NT2/D1 (cell line): ENCODE measurements around the gene LRCH1.

ENCODE experiments used
- DNase-seq: peaks from one replicate; pipeline ENCODE4 v3.0.0-alpha.2; 2011; ENCODE audit warnings: low read depth, low spot score
- H3K27me3 ChIP-seq: 2 replicates; pipeline ENCODE4 v1.6.0; 2011; ENCODE audit warnings: mild to moderate bottlenecking; ENCODE audit not compliant: insufficient read length, insufficient read depth
- H3K36me3 ChIP-seq: 2 replicates; pipeline ENCODE4 v1.6.1; 2011; ENCODE audit warnings: mild to moderate bottlenecking, low read length, mixed read lengths; ENCODE audit not compliant: insufficient read depth, insufficient read length
- H3K4me1 ChIP-seq: 2 replicates; pipeline ENCODE4 v1.5.1; 2011; ENCODE audit not compliant: insufficient read depth, insufficient read length
- H3K4me3 ChIP-seq: 2 replicates; pipeline ENCODE4 v1.5.1; 2011; ENCODE audit warnings: low read depth; ENCODE audit not compliant: insufficient read length
- H3K9ac ChIP-seq: 2 replicates; pipeline ENCODE4 v1.6.0; 2011; ENCODE audit warnings: low read depth; ENCODE audit not compliant: insufficient read length
- H3K9me3 ChIP-seq: 2 replicates; pipeline ENCODE4 v1.5.1; 2011; ENCODE audit warnings: mild to moderate bottlenecking, low read length; ENCODE audit not compliant: insufficient read depth
- SUZ12 ChIP-seq: IDR thresholded peaks from 2 replicates; pipeline ENCODE4 v1.6.1; 2011; ENCODE audit not compliant: insufficient read length, insufficient read depth; ENCODE audit errors: extremely low read depth
- YY1 ChIP-seq: IDR thresholded peaks from 2 replicates; pipeline ENCODE4 v1.6.1; 2011; ENCODE audit not compliant: insufficient read length, insufficient read depth
- ZNF274 ChIP-seq: IDR thresholded peaks from 2 replicates; pipeline ENCODE4 v1.6.1; 2011; ENCODE audit warnings: mild to moderate bottlenecking, low read depth, low read length

The LRCH1 gene

DNA sequence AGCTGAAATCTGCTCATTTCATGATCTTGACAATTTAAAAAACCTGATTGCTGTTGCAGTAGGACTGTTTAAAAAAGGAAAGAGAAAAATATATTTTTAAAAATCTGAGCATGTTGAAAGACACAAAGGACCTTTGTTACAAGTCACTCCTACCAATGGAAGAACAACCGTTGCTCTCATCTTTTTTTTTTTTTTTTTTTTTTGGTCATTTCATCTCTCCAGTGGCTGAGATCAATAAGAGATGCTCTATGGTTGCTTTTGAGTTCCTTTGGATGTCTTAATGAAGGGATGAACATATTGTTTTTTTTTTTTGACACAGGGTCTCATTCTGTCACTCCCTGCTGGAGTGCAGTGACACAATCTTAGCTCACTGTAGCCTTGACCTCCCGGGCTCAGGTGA lies 29.2 kb downstream of the LRCH1 start:
- Histone ChIP-seq H3K36me3 (no peaks in the 10 kb centered on the region), H3K27me3 (no peaks in the 10 kb centered on the region), H3K4me3 (no peak overlapping the region), H3K9me3 (no peaks in the 10 kb centered on the region), H3K4me1 (no peaks in the 10 kb centered on the region), H3K9ac (no peak overlapping the region)
- DNase-seq: no peak
- no peak for TF ChIP-seq ZNF274
- TF ChIP-seq SUZ12: no peak
- no peak for TF ChIP-seq YY1

DNA sequence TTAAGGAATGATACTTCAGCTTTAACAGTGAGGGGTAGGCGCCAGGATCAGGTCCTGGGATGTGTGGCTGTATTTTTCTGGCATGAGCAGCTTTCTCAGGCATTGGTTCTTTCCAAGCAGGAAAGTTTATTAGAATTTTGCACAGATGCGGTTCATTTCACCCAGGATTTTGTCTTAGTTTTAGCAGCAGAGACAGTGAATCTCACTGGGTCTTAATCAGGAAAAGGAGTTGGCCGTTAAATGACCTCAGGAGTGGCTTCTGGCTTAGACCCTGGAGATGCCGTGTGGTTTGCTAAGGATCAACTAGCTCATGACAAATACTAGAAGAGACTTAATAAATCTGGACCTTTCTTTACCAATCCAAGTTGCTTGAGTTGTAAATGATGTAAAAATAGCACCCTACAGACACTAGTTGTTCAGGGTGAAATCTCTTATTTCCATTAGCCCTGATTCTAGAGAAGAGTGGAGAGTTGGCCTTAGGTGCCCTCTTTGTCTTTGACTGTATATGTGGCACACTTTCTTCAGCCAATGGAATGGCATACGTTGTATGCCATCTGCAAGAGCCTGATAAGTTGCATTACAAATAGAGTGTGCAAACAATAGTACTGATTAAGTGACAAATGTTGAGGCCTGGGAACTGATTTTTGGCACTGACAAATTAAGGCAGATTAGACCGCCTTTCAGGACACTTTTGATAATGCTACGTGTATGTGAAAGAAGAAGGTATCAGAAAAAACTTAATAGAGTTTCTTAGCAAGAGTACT lies 34.0 kb downstream of the LRCH1 start:
- no peak overlapping the region for H3K4me3 ChIP-seq
- H3K27me3 ChIP-seq: no peaks in the 10 kb centered on the region
- no peaks in the 10 kb centered on the region for H3K36me3 ChIP-seq
- no peak overlapping the region for H3K9ac ChIP-seq
- no peaks in the 10 kb centered on the region for H3K4me1 ChIP-seq
- TF ChIP-seq YY1: no peak
- TF ChIP-seq ZNF274: no peak
- no peak for TF ChIP-seq SUZ12
- no peaks in the 10 kb centered on the region for H3K9me3 ChIP-seq
- DNase-seq: no peak

GRCh38 chr13:46587807-46588418 lies 34.9 kb downstream of the LRCH1 start:
- H3K4me3 ChIP-seq: no peak overlapping the region
- H3K27me3 ChIP-seq: no peaks in the 10 kb centered on the region
- H3K9me3 ChIP-seq: no peaks in the 10 kb centered on the region
- DNase-seq: no peak
- no peaks in the 10 kb centered on the region for H3K4me1 ChIP-seq
- H3K9ac ChIP-seq: no peak overlapping the region
- TF ChIP-seq ZNF274 (no peak), YY1 (no peak), SUZ12 (no peak)
- no peaks in the 10 kb centered on the region for H3K36me3 ChIP-seq

- Histone ChIP-seq H3K4me1 (peaks cover 1% of the 10 kb centered on the region), H3K9me3 (no peaks in the 10 kb centered on the region), H3K27me3 (no peaks in the 10 kb centered on the region), H3K4me3 (no peak overlapping the region), H3K36me3 (no peaks in the 10 kb centered on the region), H3K9ac (no peak overlapping the region)
- DNase-seq: no peak
- no peak for TF ChIP-seq ZNF274
- TF ChIP-seq SUZ12: no peak
- TF ChIP-seq YY1: no peak
These were observed 39.4 kb downstream of the LRCH1 start for GRCh38 chr13:46592385-46592784.

GRCh38 chr13:46593398-46593797 lies 40.4 kb downstream of the LRCH1 start:
- DNase-seq: no peak
- Histone ChIP-seq H3K4me3 (no peak overlapping the region), H3K9ac (no peak overlapping the region), H3K4me1 (peaks cover 1% of the 10 kb centered on the region), H3K36me3 (no peaks in the 10 kb centered on the region), H3K9me3 (no peaks in the 10 kb centered on the region), H3K27me3 (no peaks in the 10 kb centered on the region)
- TF ChIP-seq ZNF274 (no peak), SUZ12 (no peak), YY1 (no peak)

DNA sequence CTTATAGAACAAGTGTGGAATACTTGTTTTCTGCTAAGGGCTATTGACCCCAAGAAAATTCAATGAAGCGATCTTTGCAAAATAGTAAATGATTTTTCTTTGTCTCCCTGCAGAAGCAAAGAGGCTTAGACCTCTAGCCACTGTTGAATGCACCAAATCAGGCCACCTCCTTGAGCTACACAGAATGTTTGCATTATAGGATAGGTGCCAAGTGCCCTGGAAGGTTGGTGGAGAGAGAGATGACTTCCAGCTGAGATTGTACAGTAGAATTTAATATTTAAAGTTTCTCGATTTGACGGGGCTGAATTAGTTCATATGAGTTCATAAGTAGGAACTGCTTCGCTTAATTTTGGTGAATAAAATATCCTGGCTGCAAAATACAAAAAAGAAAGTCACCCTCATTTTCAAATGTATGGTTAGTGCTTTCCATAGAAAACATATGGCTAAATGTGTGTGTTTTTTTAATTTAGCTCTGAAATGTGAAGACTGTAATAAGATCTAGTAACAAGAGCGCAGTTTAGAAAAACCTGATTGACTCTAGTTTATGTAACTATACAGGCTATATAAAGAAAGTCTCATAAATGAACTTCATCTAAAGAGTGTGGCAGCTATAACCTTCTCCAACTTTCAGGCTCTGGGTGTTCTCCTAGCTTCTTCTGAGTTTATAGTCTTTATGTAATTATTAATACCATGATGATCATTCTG lies 41.6 kb downstream of the LRCH1 start:
- Histone ChIP-seq H3K27me3 (no peaks in the 10 kb centered on the region), H3K4me1 (peaks cover 1% of the 10 kb centered on the region), H3K4me3 (no peak overlapping the region), H3K9ac (no peak overlapping the region), H3K9me3 (no peaks in the 10 kb centered on the region), H3K36me3 (no peaks in the 10 kb centered on the region)
- DNase-seq: no peak
- TF ChIP-seq SUZ12: no peak
- TF ChIP-seq YY1: no peak
- no peak for TF ChIP-seq ZNF274
